GM10266 (cell line): ENCODE data around the gene SPATA9.
A peak's percentile ranks its signal among the peaks of the same experiment; 100 is the strongest.

Experiments
- DNase-seq: peaks from one replicate; pipeline ENCODE4 v3.0.0; 2012; ENCODE audit errors: extremely low spot score
- TF ChIP-seq, protein P1 (sequence below): IDR thresholded peaks from 2 replicates; pipeline ENCODE4 v1.5.1; 2012; ENCODE audit warnings: mild to moderate bottlenecking, low read depth; ENCODE audit not compliant: control insufficient read depth, insufficient read depth; ENCODE audit errors: missing control alignments

SPATA9 gene

DNA sequence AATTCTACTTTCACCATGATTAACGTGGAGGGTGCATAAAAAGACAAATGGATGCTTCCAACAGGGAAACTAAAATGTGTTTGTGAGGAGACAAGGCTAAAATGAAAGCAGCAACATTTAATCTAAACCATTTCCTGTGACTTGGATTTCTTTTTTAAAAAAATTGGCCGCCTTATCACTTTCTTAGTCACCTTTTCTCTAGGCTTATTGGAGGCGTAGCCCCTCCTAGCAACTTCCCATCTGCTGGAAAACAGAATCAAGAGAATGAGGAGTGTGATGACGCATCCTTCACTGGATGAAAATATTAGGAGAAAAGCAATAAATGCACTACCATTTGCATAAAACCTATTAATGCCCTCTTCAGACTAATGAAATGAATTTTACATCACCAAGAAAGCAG is 63.7 kb downstream of the SPATA9 start:
- TF ChIP-seq, protein P1, sequence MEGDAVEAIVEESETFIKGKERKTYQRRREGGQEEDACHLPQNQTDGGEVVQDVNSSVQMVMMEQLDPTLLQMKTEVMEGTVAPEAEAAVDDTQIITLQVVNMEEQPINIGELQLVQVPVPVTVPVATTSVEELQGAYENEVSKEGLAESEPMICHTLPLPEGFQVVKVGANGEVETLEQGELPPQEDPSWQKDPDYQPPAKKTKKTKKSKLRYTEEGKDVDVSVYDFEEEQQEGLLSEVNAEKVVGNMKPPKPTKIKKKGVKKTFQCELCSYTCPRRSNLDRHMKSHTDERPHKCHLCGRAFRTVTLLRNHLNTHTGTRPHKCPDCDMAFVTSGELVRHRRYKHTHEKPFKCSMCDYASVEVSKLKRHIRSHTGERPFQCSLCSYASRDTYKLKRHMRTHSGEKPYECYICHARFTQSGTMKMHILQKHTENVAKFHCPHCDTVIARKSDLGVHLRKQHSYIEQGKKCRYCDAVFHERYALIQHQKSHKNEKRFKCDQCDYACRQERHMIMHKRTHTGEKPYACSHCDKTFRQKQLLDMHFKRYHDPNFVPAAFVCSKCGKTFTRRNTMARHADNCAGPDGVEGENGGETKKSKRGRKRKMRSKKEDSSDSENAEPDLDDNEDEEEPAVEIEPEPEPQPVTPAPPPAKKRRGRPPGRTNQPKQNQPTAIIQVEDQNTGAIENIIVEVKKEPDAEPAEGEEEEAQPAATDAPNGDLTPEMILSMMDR, result no peak
- DNase-seq, result no peak

DNA sequence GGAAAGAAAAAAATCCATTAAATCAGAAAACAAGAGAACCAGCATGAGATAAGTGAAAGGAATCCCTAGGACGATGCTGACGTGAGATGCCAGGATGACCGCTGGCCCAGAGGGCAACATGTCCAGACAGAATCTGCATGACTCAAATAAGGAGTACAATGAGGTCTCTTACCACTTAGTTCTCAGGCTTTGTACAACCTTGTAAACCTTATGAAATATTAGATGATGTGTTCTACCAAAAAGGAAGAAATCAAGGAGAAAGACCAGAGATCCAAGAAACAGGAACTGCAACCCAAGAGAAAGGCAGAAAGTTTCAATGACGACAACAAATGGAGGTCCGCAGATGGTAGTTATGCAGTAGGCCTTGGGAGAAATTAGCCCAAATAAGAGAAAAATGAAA is 65.7 kb downstream of the SPATA9 start:
- TF ChIP-seq, protein P1, result no peak
- DNase-seq, result peak; percentile 39

DNA sequence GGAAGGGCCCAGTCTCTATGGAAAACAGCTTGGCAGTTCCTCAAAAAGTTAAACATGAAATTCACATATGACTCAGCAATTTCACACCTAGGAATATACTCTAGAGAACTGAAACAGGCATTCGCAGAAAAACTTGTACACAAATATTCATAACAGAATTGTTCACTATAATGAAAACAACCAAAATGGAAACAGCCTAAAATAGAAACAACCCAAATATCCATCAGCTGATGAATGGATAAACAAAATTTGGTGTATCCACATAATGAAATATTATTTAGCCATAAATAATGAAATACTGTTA is 67.7 kb downstream of the SPATA9 start:
- DNase-seq, result no peak
- TF ChIP-seq, protein P1, result no peak

DNA sequence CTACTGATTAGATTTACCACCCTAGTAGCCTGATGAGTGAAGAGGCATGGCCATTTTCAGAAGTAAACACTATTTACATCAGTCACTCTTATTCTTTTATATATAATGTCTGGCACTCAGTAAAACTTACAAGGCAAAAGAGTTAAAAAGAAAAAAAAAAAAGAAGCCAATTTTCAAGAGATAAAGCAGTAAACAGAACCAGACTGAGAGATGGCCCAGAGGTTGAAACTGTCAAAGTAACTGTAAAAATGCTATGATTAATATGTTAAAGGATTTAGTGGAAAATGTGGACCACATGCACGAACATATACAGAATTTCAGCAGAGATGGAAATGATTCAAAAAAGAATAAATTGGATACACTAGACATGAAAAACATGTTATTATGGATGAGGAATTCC is 69.3 kb downstream of the SPATA9 start:
- TF ChIP-seq, protein P1, result no peak
- DNase-seq, result no peak

DNA sequence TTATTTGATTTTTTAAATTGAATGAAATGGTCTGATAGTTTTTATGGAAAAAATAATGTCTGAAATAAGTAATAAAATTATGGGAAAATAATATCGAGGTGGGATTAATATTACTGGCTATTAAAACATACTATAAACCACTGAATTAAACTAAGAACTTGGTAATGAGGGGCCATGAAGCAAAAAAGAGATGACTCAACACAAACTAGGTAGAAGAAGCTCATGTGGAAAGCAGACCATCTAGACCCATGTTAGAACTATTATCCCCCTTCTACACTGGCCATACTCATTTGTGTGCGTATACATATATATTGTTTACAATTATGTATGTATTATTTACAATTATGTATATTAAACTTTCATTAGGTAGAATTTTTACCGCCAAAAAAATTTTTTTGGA is 71.4 kb downstream of the SPATA9 start:
- TF ChIP-seq, protein P1, result no peak
- no peak for DNase-seq

DNA sequence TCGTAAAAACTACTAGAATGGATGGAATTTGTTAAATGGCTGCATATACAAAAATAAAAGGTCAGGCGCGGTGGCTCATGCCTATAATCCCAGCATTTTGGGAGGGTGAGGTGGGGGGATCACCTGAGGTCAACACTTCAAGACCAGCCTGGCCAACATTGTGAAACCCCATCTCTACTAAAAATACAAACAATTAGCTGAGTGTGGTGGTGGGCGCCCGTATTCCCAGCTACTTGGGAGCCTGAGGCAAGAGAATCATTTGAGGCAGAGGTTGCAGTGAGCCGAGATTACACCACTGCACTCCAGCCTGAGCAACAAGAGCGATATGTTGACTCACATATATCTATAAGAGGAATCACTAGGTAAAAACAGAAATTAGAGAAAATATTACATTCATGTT is 72.2 kb downstream of the SPATA9 start:
- DNase-seq, result no peak
- TF ChIP-seq, protein P1, result no peak

DNA sequence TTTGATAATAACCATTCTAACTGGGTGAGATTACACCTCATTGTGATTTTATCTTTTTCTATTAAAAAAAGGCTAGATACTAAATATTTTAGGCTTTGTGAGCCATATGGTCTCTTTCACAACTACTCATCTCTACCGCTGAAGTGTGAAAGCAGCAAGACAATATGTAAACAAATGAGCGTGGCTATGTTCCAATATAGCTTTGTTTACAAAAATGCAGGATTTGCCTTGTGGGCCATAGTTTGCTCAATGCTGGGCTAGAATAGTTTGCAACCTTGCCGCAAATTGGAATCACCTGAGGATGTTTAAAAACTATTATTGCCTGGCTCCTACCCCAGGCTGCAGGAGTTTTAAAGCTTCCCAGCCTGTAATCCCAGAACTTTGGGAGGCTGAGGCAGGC is 73.1 kb downstream of the SPATA9 start:
- no peak for DNase-seq
- TF ChIP-seq, protein P1, result no peak
